Superior temporal gyrus (tissue), 1 donor: ENCODE results near the gene ARHGEF10L.

Experiments used
- DNase-seq: peaks from one replicate; pipeline ENCODE4 v3.0.0-alpha.2; 2016; ENCODE audit errors: extremely low spot score

Gene ARHGEF10L

GRCh38 chr1:17700945-17701810, 161.7 kb downstream of the ARHGEF10L start:
- no peak for DNase-seq

GRCh38 chr1:17704176-17704575, 164.7 kb downstream of the ARHGEF10L start:
- no peak for DNase-seq

GRCh38 chr1:17706445-17706844, 166.9 kb downstream of the ARHGEF10L start:
- no peak for DNase-seq

GRCh38 chr1:17709981-17710380, 170.5 kb downstream of the ARHGEF10L start:
- no peak for DNase-seq

- DNase-seq, result no peak
Measured at GRCh38 chr1:17710889-17711576, 171.5 kb downstream of the ARHGEF10L start.

GRCh38 chr1:17711577-17711910, 172.0 kb downstream of the ARHGEF10L start:
- no peak for DNase-seq

GRCh38 chr1:17711941-17712340, 172.4 kb downstream of the ARHGEF10L start:
- peak; percentile 7 for DNase-seq

GRCh38 chr1:17713993-17714392, 174.5 kb downstream of the ARHGEF10L start:
- no peak for DNase-seq

GRCh38 chr1:17717594-17718535, 178.4 kb downstream of the ARHGEF10L start:
- DNase-seq, result no peak

GRCh38 chr1:17719874-17720273, 180.4 kb downstream of the ARHGEF10L start:
- DNase-seq, result no peak

- DNase-seq, result no peak
Measured at GRCh38 chr1:17721444-17721843, 181.9 kb downstream of the ARHGEF10L start.

- no peak for DNase-seq
Measured at GRCh38 chr1:17723684-17724083, 184.2 kb downstream of the ARHGEF10L start.

GRCh38 chr1:17724150-17724549, 184.7 kb downstream of the ARHGEF10L start:
- DNase-seq, result no peak

- no peak for DNase-seq
Measured at GRCh38 chr1:17725084-17725719, 185.7 kb downstream of the ARHGEF10L start.

- DNase-seq, result no peak
Measured at GRCh38 chr1:17725811-17726582, 186.5 kb downstream of the ARHGEF10L start.

GRCh38 chr1:17728123-17728712, 188.7 kb downstream of the ARHGEF10L start:
- no peak for DNase-seq

- no peak for DNase-seq
Measured at GRCh38 chr1:17729248-17729647, 189.8 kb downstream of the ARHGEF10L start.

GRCh38 chr1:17729909-17730308, 190.4 kb downstream of the ARHGEF10L start:
- DNase-seq, result no peak

GRCh38 chr1:17731460-17731859, 192.0 kb downstream of the ARHGEF10L start:
- DNase-seq, result no peak

- DNase-seq, result no peak
Measured at GRCh38 chr1:17732475-17732874, 193.0 kb downstream of the ARHGEF10L start.
